Measurements from ENCODE around the gene NRIP3. TPM values are rescaled to one million over a fixed set of nuclear protein-coding genes. Genes with fewer than 3 reads are reported as not detected.

The NRIP3 gene
- total and polyA plus RNA-seq, 2 donors (not counting 3 experiments of a cell fraction or from before 2014, with no cell fraction given): 3.7 to 9.9 TPM

DNA sequence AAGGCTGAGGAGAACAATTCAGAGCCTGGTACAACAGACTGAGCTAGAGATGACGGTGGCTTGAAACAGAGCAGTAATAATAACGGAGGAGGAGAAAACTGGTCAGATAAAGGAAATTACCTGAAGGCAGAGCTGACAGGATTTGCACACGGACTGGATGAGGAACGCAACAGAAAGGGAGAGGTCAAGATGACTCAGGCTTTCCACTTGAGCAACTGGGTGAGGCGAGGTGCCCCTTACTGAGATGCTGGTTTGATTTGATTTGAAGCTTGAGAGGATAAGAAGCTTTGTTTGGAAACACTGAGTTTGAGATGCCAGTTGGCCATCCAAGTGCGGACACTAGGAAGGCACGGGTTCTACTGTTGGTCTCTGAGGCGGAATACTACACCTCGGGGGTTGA, 35.4 kb upstream of the NRIP3 start:
- Histone ChIP-seq H3K27ac (ENCODE audit: insufficient read depth, low read depth, low read length) (no peak overlapping the region), H3K9me3 (replicated peaks; ENCODE audit: control insufficient read depth, insufficient read depth, low read length) (no peaks in the 10 kb centered on the region), H3K9ac (replicated peaks; ENCODE audit: extremely low read depth, insufficient read depth, low read length) (no peak overlapping the region), H3K4me2 (ENCODE audit: insufficient read depth, low read length) (no peak overlapping the region), H4K20me1 (replicated peaks; ENCODE audit: control insufficient read depth, extremely low read depth, insufficient read depth, low read length) (no peaks in the 10 kb centered on the region), H3K36me3 (ENCODE audit: control insufficient read depth in 2 of 2, extremely low read depth in 1 of 2, insufficient read depth in 2 of 2, low read length in 2 of 2) (no peaks in the 10 kb centered on the region), H3K27me3 (ENCODE audit: control insufficient read depth in 2 of 2, insufficient read depth in 2 of 2, low read length in 2 of 2) (peaks cover 10 to 13% of the 10 kb centered on the region in 2 experiments), H3K4me3 (replicated peaks in 1 of 3; ENCODE audit: insufficient read depth in 1 of 3, low read depth in 1 of 3, low read length in 3 of 3) (no peak overlapping the region), H2AFZ (ENCODE audit: low read depth, low read length) (no peak overlapping the region), H3K79me2 (ENCODE audit: control insufficient read depth, insufficient read depth, low read length) (no peaks in the 10 kb centered on the region), H3K4me1 (ENCODE audit: control insufficient read depth, extremely low read depth, insufficient read depth, low read length) (no peaks in the 10 kb centered on the region), H3K9me1 (replicated peaks; ENCODE audit: control insufficient read depth, extremely low read depth, insufficient read depth, low read length) (no peaks in the 10 kb centered on the region)
- FAIRE-seq: no peak
- CTCF ChIA-PET: interaction anchor here (1.0 kb wide), 1 partner anchor 12 kb away, joined by 3 read pairs; no protein-coding TSS in a partner anchor
- POLR2A ChIA-PET: no interaction called here
- DNase-seq (ENCODE audit: low read depth, low spot score): no peak
- TF ChIP-seq, protein P1, sequence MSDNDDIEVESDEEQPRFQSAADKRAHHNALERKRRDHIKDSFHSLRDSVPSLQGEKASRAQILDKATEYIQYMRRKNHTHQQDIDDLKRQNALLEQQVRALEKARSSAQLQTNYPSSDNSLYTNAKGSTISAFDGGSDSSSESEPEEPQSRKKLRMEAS (IDR thresholded peaks at IDR 0.05; ENCODE audit: insufficient read depth, insufficient read length): no peak
- TF ChIP-seq, protein P2, sequence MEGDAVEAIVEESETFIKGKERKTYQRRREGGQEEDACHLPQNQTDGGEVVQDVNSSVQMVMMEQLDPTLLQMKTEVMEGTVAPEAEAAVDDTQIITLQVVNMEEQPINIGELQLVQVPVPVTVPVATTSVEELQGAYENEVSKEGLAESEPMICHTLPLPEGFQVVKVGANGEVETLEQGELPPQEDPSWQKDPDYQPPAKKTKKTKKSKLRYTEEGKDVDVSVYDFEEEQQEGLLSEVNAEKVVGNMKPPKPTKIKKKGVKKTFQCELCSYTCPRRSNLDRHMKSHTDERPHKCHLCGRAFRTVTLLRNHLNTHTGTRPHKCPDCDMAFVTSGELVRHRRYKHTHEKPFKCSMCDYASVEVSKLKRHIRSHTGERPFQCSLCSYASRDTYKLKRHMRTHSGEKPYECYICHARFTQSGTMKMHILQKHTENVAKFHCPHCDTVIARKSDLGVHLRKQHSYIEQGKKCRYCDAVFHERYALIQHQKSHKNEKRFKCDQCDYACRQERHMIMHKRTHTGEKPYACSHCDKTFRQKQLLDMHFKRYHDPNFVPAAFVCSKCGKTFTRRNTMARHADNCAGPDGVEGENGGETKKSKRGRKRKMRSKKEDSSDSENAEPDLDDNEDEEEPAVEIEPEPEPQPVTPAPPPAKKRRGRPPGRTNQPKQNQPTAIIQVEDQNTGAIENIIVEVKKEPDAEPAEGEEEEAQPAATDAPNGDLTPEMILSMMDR (IDR thresholded peaks at IDR 0.05; ENCODE audit: extremely low read depth in 1 of 2, insufficient read depth in 1 of 2, low read depth in 1 of 2, low read length in 2 of 2): no peak
- TF ChIP-seq MYC (IDR thresholded peaks at IDR 0.05; ENCODE audit: low read depth, low read length): no peak
- TF ChIP-seq JUN (IDR thresholded peaks at IDR 0.05; ENCODE audit: borderline replicate concordance, insufficient read depth, insufficient read length, low read depth): no peak
- no peak for TF ChIP-seq FOS (IDR thresholded peaks at IDR 0.05; ENCODE audit: borderline replicate concordance, insufficient read depth, low read length)
- no TSS peak for BruUV-seq (replicated peaks)
- intact Hi-C loops (cut with micrococcal nuclease) (no loop called here), dilution Hi-C loops (cut with MboI; ENCODE audit: extremely low pct_ligation_motif_present, low sequenced_read_pairs) (no loop called here)

DNA sequence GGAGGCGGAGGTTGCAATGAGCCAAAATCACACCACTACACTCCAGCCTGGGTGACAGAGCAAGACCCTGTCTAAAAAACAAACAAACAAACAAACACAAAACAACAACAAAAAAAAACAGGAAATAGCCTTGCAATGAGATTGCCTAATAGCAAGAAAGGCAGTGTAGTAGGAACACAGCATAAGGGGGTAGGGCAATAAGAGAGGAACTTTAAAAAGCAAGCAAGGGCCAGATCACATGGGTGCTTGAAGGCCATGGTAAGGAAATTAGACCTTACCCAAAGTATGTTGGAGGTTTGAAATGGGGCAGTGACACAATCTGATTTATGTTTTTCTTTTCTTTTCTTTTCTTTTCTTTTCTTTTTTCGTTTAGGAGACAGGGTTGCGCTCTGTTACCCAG, 34.7 kb upstream of the NRIP3 start:
- DNase-seq (ENCODE audit: low read depth, low spot score): no peak
- intact Hi-C loops (cut with micrococcal nuclease) (no loop called here), dilution Hi-C loops (cut with MboI; ENCODE audit: extremely low pct_ligation_motif_present, low sequenced_read_pairs) (no loop called here)
- no peak overlapping the region for H3K4me2 ChIP-seq (ENCODE audit: insufficient read depth, low read length)
- H3K9me3 ChIP-seq (replicated peaks; ENCODE audit: control insufficient read depth, insufficient read depth, low read length): no peaks in the 10 kb centered on the region
- H3K27ac ChIP-seq (ENCODE audit: insufficient read depth, low read depth, low read length): no peak overlapping the region
- no peaks in the 10 kb centered on the region for H3K36me3 ChIP-seq (ENCODE audit: control insufficient read depth in 2 of 2, extremely low read depth in 1 of 2, insufficient read depth in 2 of 2, low read length in 2 of 2)
- ChIA-PET CTCF (interaction anchor here (1.0 to 1.9 kb wide), 4 partner anchors 10 to 99 kb away, joined by 3 to 6 read pairs (median 3); no protein-coding TSS in a partner anchor), POLR2A (no interaction called here)
- H3K4me3 ChIP-seq (replicated peaks in 1 of 3; ENCODE audit: insufficient read depth in 1 of 3, low read depth in 1 of 3, low read length in 3 of 3): no peak overlapping the region
- TF ChIP-seq, protein P1 (IDR thresholded peaks at IDR 0.05; ENCODE audit: insufficient read depth, insufficient read length): no peak
- TF ChIP-seq GATA2 (IDR thresholded peaks at IDR 0.05; ENCODE audit: insufficient read depth, insufficient read length, low read depth, low read length) (no peak), MYC (IDR thresholded peaks at IDR 0.05; ENCODE audit: low read depth, low read length) (no peak), FOS (IDR thresholded peaks at IDR 0.05; ENCODE audit: borderline replicate concordance, insufficient read depth, low read length) (no peak), POLR2A (IDR thresholded peaks at IDR 0.05; ENCODE audit: low read depth, low read length) (no peak), JUN (IDR thresholded peaks at IDR 0.05; ENCODE audit: borderline replicate concordance, insufficient read depth, insufficient read length, low read depth) (no peak), POLR2AphosphoS5 (IDR thresholded peaks at IDR 0.05; ENCODE audit: insufficient read depth, low read depth, low read length) (no peak), EZH2 (IDR thresholded peaks at IDR 0.05; ENCODE audit: borderline replicate concordance, low read depth, low read length, severe bottlenecking) (no peak)
- TF ChIP-seq, protein P2 (IDR thresholded peaks at IDR 0.05; ENCODE audit: extremely low read depth in 1 of 2, insufficient read depth in 1 of 2, low read depth in 1 of 2, low read length in 2 of 2): no peak
- no peak overlapping the region for H2AFZ ChIP-seq (ENCODE audit: low read depth, low read length)
- H3K9ac ChIP-seq (replicated peaks; ENCODE audit: extremely low read depth, insufficient read depth, low read length): no peak overlapping the region
- H3K9me1 ChIP-seq (replicated peaks; ENCODE audit: control insufficient read depth, extremely low read depth, insufficient read depth, low read length): no peaks in the 10 kb centered on the region
- H3K27me3 ChIP-seq (ENCODE audit: control insufficient read depth in 2 of 2, insufficient read depth in 2 of 2, low read length in 2 of 2): peaks cover 10 to 13% of the 10 kb centered on the region in 2 experiments
- no peaks in the 10 kb centered on the region for H3K4me1 ChIP-seq (ENCODE audit: control insufficient read depth, extremely low read depth, insufficient read depth, low read length)
- H4K20me1 ChIP-seq (replicated peaks; ENCODE audit: control insufficient read depth, extremely low read depth, insufficient read depth, low read length): no peaks in the 10 kb centered on the region
- FAIRE-seq: no peak
- no TSS peak for BruUV-seq (replicated peaks)
- no peaks in the 10 kb centered on the region for H3K79me2 ChIP-seq (ENCODE audit: control insufficient read depth, insufficient read depth, low read length)

Data from endothelial cell of umbilical vein (primary cell).